ENCODE results near the gene CGRRF1. TPM values are rescaled to one million over a fixed set of nuclear protein-coding genes. Genes with fewer than 3 reads are reported as not detected.

The CGRRF1 gene
- total RNA-seq, 1 experiment from 2014 or later, result 10.4 TPM

Other genes with a start within 250 kb of the CGRRF1 start
- 33.4 and 47.3 TPM in 2 replicates for gene CDKN3, start 112.9 kb upstream of the CGRRF1 start, total RNA-seq (2014; rRNA removed; shearing (Covaris generic))
- gene CNIH1, start 68.5 kb upstream of the CGRRF1 start, total RNA-seq (2014; rRNA removed; shearing (Covaris generic)), result 173 and 179 TPM in 2 replicates
- gene GMFB, start 20.9 kb upstream of the CGRRF1 start, total RNA-seq (2014; rRNA removed; shearing (Covaris generic)), result 68.5 and 74.3 TPM in 2 replicates
- 12.0 and 12.1 TPM in 2 replicates for gene SAMD4A, start 57.2 kb downstream of the CGRRF1 start, total RNA-seq (2014; rRNA removed; shearing (Covaris generic))

Measured in SJCRH30 (cell line).